ELF-1 (cell line): ENCODE data around the gene CCL20.
A peak's percentile ranks its signal among the peaks of the same experiment; 100 is the strongest.

Source experiments
- DNase-seq: peaks from one replicate; pipeline ENCODE4 v3.0.0-alpha.2; 2016; ENCODE audit warnings: low read depth, low spot score

CCL20 gene

GRCh38 chr2:227834423-227834822 is 20.8 kb downstream of the CCL20 start:
- no peak for DNase-seq

GRCh38 chr2:227834916-227835650 is 21.4 kb downstream of the CCL20 start:
- DNase-seq: no peak

GRCh38 chr2:227839339-227840129 is 25.9 kb downstream of the CCL20 start:
- DNase-seq: peak; percentile 42

GRCh38 chr2:227846831-227847230 is 33.2 kb downstream of the CCL20 start:
- no peak for DNase-seq

- no peak for DNase-seq
These were observed 34.5 kb downstream of the CCL20 start for GRCh38 chr2:227848146-227848545.

- no peak for DNase-seq
These were observed 34.9 kb downstream of the CCL20 start for GRCh38 chr2:227848586-227848985.

GRCh38 chr2:227849906-227850305 is 36.3 kb downstream of the CCL20 start:
- DNase-seq: no peak

- DNase-seq: no peak
These were observed 39.6 kb downstream of the CCL20 start for GRCh38 chr2:227853204-227853629.

- DNase-seq: no peak
These were observed 40.2 kb downstream of the CCL20 start for GRCh38 chr2:227853765-227854271.

GRCh38 chr2:227855440-227855839 is 41.8 kb downstream of the CCL20 start:
- DNase-seq: no peak

- DNase-seq: no peak
These were observed 43.1 kb downstream of the CCL20 start for GRCh38 chr2:227856697-227857096.

GRCh38 chr2:227860221-227860641 is 46.6 kb downstream of the CCL20 start:
- no peak for DNase-seq

- DNase-seq: no peak
These were observed 47.4 kb downstream of the CCL20 start for GRCh38 chr2:227861011-227861410.

- no peak for DNase-seq
These were observed 48.6 kb downstream of the CCL20 start for GRCh38 chr2:227862227-227862740.

- peak; percentile 65 for DNase-seq
These were observed 49.3 kb downstream of the CCL20 start for GRCh38 chr2:227862741-227863588.

- DNase-seq: no peak
These were observed 50.6 kb downstream of the CCL20 start for GRCh38 chr2:227864161-227864756.

GRCh38 chr2:227865291-227865690 is 51.6 kb downstream of the CCL20 start:
- no peak for DNase-seq
